ENCODE results near the gene SEC14L2. TPM values are rescaled to one million over a fixed set of nuclear protein-coding genes. Genes with fewer than 3 reads are reported as not detected.

SEC14L2 gene
- total RNA-seq, 1 experiment from 2014 or later: 9.4 TPM

GRCh38 chr22:30411780-30412179 lies 15.0 kb downstream of the SEC14L2 start:
- H3K4me1 ChIP-seq: peaks cover 8% of the 10 kb centered on the region
- no peaks in the 10 kb centered on the region for H3K27me3 ChIP-seq (replicated peaks; ENCODE audit: control insufficient read depth, insufficient read depth, low read length)
- DNase-seq: no peak
- no peak for TF ChIP-seq CTCF (IDR thresholded peaks at IDR 0.05; ENCODE audit: insufficient read depth in 1 of 2, low read depth in 1 of 2, low read length in 1 of 2, severe bottlenecking in 1 of 2, unreplicated experiment in 1 of 2)
- CTCF ChIA-PET: interaction anchor here (1.0 kb wide), 1 partner anchor 20 kb away, joined by 3 read pairs; no protein-coding TSS in a partner anchor
- H3K9me3 ChIP-seq: no peaks in the 10 kb centered on the region
- no peaks in the 10 kb centered on the region for H3K9me3 Mint-ChIP-seq (ENCODE audit: unreplicated experiment)
- intact Hi-C loops (cut with micrococcal nuclease; ENCODE audit: unreplicated experiment): no loop called here
- H3K27ac Mint-ChIP-seq (ENCODE audit: unreplicated experiment): no peak overlapping the region
- H3K4me3 ChIP-seq (ENCODE audit: low read depth, low read length): no peak overlapping the region
- POLR2A ChIA-PET: interaction anchor here (0.6 kb wide), 1 partner anchor 1171 kb away, joined by 6 read pairs; no protein-coding TSS in a partner anchor
- no peak overlapping the region for H3K4me3 Mint-ChIP-seq (ENCODE audit: unreplicated experiment)
- H3K36me3 ChIP-seq (ENCODE audit: control insufficient read depth, insufficient read depth, low read length): peaks cover 1% of the 10 kb centered on the region
- peaks cover 13% of the 10 kb centered on the region for H3K36me3 Mint-ChIP-seq (ENCODE audit: insufficient read depth, unreplicated experiment)
- peaks cover 5% of the 10 kb centered on the region for H3K4me1 Mint-ChIP-seq (ENCODE audit: low read depth, unreplicated experiment)
- no TSS peak for BruUV-seq (replicated peaks)
- no peaks in the 10 kb centered on the region for H3K27me3 Mint-ChIP-seq (ENCODE audit: insufficient read depth, unreplicated experiment)

GRCh38 chr22:30413001-30413400 lies 16.2 kb downstream of the SEC14L2 start:
- H3K27ac Mint-ChIP-seq (ENCODE audit: unreplicated experiment): no peak overlapping the region
- ChIA-PET POLR2A (interaction anchor here (0.7 kb wide), 1 partner anchor 16 kb away, joined by 4 read pairs; the partner anchor contains the start of gene SEC14L2), CTCF (interaction anchor here (0.5 to 0.6 kb wide), 3 partner anchors 39 to 529 kb away, joined by 3 to 5 read pairs (median 3); no protein-coding TSS in a partner anchor)
- no peaks in the 10 kb centered on the region for H3K9me3 ChIP-seq
- no peaks in the 10 kb centered on the region for H3K9me3 Mint-ChIP-seq (ENCODE audit: unreplicated experiment)
- peaks cover 21% of the 10 kb centered on the region for H3K4me1 ChIP-seq
- no peak for TF ChIP-seq CTCF (IDR thresholded peaks at IDR 0.05; ENCODE audit: insufficient read depth in 1 of 2, low read depth in 1 of 2, low read length in 1 of 2, severe bottlenecking in 1 of 2, unreplicated experiment in 1 of 2)
- peaks cover 6% of the 10 kb centered on the region for H3K4me1 Mint-ChIP-seq (ENCODE audit: low read depth, unreplicated experiment)
- no peaks in the 10 kb centered on the region; the same call in 1 of the 2 replicates for H3K36me3 ChIP-seq (ENCODE audit: control insufficient read depth, insufficient read depth, low read length)
- DNase-seq: no peak
- no peaks in the 10 kb centered on the region for H3K27me3 ChIP-seq (replicated peaks; ENCODE audit: control insufficient read depth, insufficient read depth, low read length)
- H3K4me3 Mint-ChIP-seq (ENCODE audit: unreplicated experiment): no peak overlapping the region
- intact Hi-C loops (cut with micrococcal nuclease; ENCODE audit: unreplicated experiment): no loop called here
- H3K36me3 Mint-ChIP-seq (ENCODE audit: insufficient read depth, unreplicated experiment): peaks cover 13% of the 10 kb centered on the region
- no TSS peak for BruUV-seq (replicated peaks)
- no peak overlapping the region for H3K4me3 ChIP-seq (ENCODE audit: low read depth, low read length)
- no peaks in the 10 kb centered on the region for H3K27me3 Mint-ChIP-seq (ENCODE audit: insufficient read depth, unreplicated experiment)

- no peaks in the 10 kb centered on the region for H3K9me3 ChIP-seq
- no peak for TF ChIP-seq CTCF (IDR thresholded peaks at IDR 0.05; ENCODE audit: insufficient read depth in 1 of 2, low read depth in 1 of 2, low read length in 1 of 2, severe bottlenecking in 1 of 2, unreplicated experiment in 1 of 2)
- POLR2A ChIA-PET: interaction anchor here (1.8 kb wide), 1 partner anchor 9 kb away, joined by 8 read pairs; no protein-coding TSS in a partner anchor
- BruUV-seq (replicated peaks): no TSS peak
- intact Hi-C loops (cut with micrococcal nuclease; ENCODE audit: unreplicated experiment): no loop called here
- Mint-ChIP-seq H3K27me3 (ENCODE audit: insufficient read depth, unreplicated experiment) (no peaks in the 10 kb centered on the region), H3K9me3 (ENCODE audit: unreplicated experiment) (no peaks in the 10 kb centered on the region), H3K36me3 (ENCODE audit: insufficient read depth, unreplicated experiment) (peaks cover 13% of the 10 kb centered on the region), H3K4me3 (ENCODE audit: unreplicated experiment) (no peak overlapping the region), H3K4me1 (ENCODE audit: low read depth, unreplicated experiment) (peaks cover 6% of the 10 kb centered on the region), H3K27ac (ENCODE audit: unreplicated experiment) (no peak overlapping the region)
- H3K4me1 ChIP-seq: peaks cover 30% of the 10 kb centered on the region
- H3K27me3 ChIP-seq (replicated peaks; ENCODE audit: control insufficient read depth, insufficient read depth, low read length): no peaks in the 10 kb centered on the region
- H3K4me3 ChIP-seq (ENCODE audit: low read depth, low read length): no peak overlapping the region
- CTCF ChIA-PET: no interaction called here
- H3K36me3 ChIP-seq (ENCODE audit: control insufficient read depth, insufficient read depth, low read length): no peaks in the 10 kb centered on the region
- no peak for DNase-seq
Measured at GRCh38 chr22:30413745-30414524, 17.1 kb downstream of the SEC14L2 start.

Data from Caco-2 (cell line).